ENCODE measurements around the gene TMEM218.

The TMEM218 gene

GRCh38 chr11:125140233-125140632 lies 28.8 kb upstream of the TMEM218 start:
- TF ChIP-seq ZBTB7A (IDR thresholded peaks at IDR 0.05; ENCODE audit: low read depth) (no peak), TAF1 (IDR thresholded peaks at IDR 0.05; ENCODE audit: low read depth) (no peak), MAX (IDR thresholded peaks at IDR 0.05) (no peak), RAD21 (IDR thresholded peaks at IDR 0.05; ENCODE audit: low read depth) (no peak), EP300 (IDR thresholded peaks at IDR 0.05; ENCODE audit: borderline replicate concordance) (no peak), FOXM1 (IDR thresholded peaks at IDR 0.05; ENCODE audit: borderline replicate concordance, low read depth) (no peak), CEBPB (IDR thresholded peaks at IDR 0.05) (no peak), EGR1 (IDR thresholded peaks at IDR 0.05) (no peak), YY1 (IDR thresholded peaks at IDR 0.05; ENCODE audit: low read depth) (no peak), TCF12 (IDR thresholded peaks at IDR 0.05; ENCODE audit: low read depth) (no peak), NFIC (IDR thresholded peaks at IDR 0.05) (no peak), CREB1 (IDR thresholded peaks at IDR 0.05; ENCODE audit: low read depth) (no peak), TEAD4 (IDR thresholded peaks at IDR 0.05) (no peak)
- TF ChIP-seq, protein P1, sequence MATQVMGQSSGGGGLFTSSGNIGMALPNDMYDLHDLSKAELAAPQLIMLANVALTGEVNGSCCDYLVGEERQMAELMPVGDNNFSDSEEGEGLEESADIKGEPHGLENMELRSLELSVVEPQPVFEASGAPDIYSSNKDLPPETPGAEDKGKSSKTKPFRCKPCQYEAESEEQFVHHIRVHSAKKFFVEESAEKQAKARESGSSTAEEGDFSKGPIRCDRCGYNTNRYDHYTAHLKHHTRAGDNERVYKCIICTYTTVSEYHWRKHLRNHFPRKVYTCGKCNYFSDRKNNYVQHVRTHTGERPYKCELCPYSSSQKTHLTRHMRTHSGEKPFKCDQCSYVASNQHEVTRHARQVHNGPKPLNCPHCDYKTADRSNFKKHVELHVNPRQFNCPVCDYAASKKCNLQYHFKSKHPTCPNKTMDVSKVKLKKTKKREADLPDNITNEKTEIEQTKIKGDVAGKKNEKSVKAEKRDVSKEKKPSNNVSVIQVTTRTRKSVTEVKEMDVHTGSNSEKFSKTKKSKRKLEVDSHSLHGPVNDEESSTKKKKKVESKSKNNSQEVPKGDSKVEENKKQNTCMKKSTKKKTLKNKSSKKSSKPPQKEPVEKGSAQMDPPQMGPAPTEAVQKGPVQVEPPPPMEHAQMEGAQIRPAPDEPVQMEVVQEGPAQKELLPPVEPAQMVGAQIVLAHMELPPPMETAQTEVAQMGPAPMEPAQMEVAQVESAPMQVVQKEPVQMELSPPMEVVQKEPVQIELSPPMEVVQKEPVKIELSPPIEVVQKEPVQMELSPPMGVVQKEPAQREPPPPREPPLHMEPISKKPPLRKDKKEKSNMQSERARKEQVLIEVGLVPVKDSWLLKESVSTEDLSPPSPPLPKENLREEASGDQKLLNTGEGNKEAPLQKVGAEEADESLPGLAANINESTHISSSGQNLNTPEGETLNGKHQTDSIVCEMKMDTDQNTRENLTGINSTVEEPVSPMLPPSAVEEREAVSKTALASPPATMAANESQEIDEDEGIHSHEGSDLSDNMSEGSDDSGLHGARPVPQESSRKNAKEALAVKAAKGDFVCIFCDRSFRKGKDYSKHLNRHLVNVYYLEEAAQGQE (IDR thresholded peaks at IDR 0.05; ENCODE audit: low read depth) = no peak
- TF ChIP-seq, protein P2, sequence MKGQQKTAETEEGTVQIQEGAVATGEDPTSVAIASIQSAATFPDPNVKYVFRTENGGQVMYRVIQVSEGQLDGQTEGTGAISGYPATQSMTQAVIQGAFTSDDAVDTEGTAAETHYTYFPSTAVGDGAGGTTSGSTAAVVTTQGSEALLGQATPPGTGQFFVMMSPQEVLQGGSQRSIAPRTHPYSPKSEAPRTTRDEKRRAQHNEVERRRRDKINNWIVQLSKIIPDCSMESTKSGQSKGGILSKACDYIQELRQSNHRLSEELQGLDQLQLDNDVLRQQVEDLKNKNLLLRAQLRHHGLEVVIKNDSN (IDR thresholded peaks at IDR 0.05) = no peak

DNA sequence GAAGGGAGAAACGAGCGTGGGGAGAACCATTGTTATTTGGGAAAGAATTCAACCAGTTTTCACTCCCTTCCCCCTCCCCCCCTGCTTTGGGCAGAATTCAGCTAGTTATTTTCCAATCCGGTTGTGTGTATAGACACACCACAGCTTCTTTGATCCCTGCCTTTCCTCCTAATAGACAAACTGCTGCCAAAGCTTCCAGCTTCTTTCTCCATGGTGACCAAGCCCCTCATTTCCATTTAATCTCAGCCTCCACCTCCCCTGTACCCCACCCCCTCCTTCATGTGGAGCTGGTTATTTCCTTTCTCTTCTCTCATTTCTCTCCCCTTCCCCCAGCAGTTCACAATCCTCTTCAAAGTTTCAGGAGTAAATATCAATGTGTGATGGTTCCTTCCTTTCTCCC lies 28.4 kb upstream of the TMEM218 start:
- TF ChIP-seq EP300 (IDR thresholded peaks at IDR 0.05; ENCODE audit: borderline replicate concordance) = no peak
- TF ChIP-seq EGR1 (IDR thresholded peaks at IDR 0.05) = no peak
- TF ChIP-seq, protein P2 (IDR thresholded peaks at IDR 0.05) = no peak

GRCh38 chr11:125138966-125139365 lies 27.5 kb upstream of the TMEM218 start:
- TF ChIP-seq, protein P2 (IDR thresholded peaks at IDR 0.05) = no peak
- TF ChIP-seq CEBPB (IDR thresholded peaks at IDR 0.05) = no peak
- TF ChIP-seq, protein P1 (IDR thresholded peaks at IDR 0.05; ENCODE audit: low read depth) = no peak
- no peak for TF ChIP-seq ZBTB7A (IDR thresholded peaks at IDR 0.05; ENCODE audit: low read depth)
- TF ChIP-seq TAF1 (IDR thresholded peaks at IDR 0.05; ENCODE audit: low read depth) = no peak
- no peak for TF ChIP-seq TCF12 (IDR thresholded peaks at IDR 0.05; ENCODE audit: low read depth)
- no peak for TF ChIP-seq FOXM1 (IDR thresholded peaks at IDR 0.05; ENCODE audit: borderline replicate concordance, low read depth)
- TF ChIP-seq EP300 (IDR thresholded peaks at IDR 0.05; ENCODE audit: borderline replicate concordance) = no peak
- TF ChIP-seq MAX (IDR thresholded peaks at IDR 0.05) = no peak
- TF ChIP-seq EGR1 (IDR thresholded peaks at IDR 0.05) = no peak
- no peak for TF ChIP-seq CREB1 (IDR thresholded peaks at IDR 0.05; ENCODE audit: low read depth)

DNA sequence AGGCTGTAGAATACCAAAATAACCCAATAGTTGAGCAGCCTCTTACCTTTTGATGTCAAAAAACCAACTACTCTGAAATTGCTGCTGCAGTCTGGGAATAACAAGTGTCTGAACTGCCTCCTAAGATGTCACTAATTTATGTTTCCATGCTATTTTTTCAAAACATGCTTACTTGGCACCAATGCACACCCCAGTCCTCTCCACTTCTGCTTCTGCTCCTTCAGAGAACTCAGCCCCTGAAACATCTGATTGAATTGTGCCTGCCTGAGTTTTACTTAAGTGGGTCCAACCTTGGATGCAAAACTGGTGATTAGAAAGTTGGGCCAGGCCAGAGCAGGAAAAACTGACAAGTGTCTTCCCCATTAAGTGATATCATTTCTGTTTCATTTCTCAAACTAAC lies 24.6 kb upstream of the TMEM218 start:
- no peak for TF ChIP-seq FOXM1 (IDR thresholded peaks at IDR 0.05; ENCODE audit: borderline replicate concordance, low read depth)
- TF ChIP-seq CEBPB (IDR thresholded peaks at IDR 0.05) = no peak

DNA sequence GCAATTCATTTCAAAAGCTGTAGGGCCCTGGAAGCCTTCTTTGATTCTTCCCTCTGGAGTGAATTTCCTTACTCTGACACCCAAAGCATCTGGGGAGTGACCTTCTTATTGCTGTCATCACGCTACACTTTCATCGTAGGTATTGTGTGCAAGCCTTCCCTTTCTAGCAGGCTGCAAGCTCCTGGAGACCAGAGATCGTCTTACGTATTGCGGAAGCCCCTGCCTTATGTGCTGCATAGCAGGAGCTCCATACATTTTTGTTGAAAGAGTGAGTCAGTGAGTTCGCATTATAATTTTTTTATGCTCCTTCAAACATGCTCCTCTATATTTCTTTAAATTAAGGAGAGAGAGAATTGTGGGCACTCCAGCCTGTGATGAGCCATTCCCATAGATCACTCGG lies 21.2 kb upstream of the TMEM218 start:
- no peak for TF ChIP-seq MAX (IDR thresholded peaks at IDR 0.05)
- no peak for TF ChIP-seq TEAD4 (IDR thresholded peaks at IDR 0.05)
- TF ChIP-seq, protein P1 (IDR thresholded peaks at IDR 0.05; ENCODE audit: low read depth) = no peak
- no peak for TF ChIP-seq TAF1 (IDR thresholded peaks at IDR 0.05; ENCODE audit: low read depth)
- TF ChIP-seq EP300 (IDR thresholded peaks at IDR 0.05; ENCODE audit: borderline replicate concordance) = no peak
- no peak for TF ChIP-seq CREB1 (IDR thresholded peaks at IDR 0.05; ENCODE audit: low read depth)
- no peak for TF ChIP-seq ZBTB7A (IDR thresholded peaks at IDR 0.05; ENCODE audit: low read depth)
- TF ChIP-seq CEBPB (IDR thresholded peaks at IDR 0.05) = no peak
- TF ChIP-seq NFIC (IDR thresholded peaks at IDR 0.05) = no peak
- TF ChIP-seq FOXM1 (IDR thresholded peaks at IDR 0.05; ENCODE audit: borderline replicate concordance, low read depth) = no peak
- no peak for TF ChIP-seq YY1 (IDR thresholded peaks at IDR 0.05; ENCODE audit: low read depth)
- TF ChIP-seq, protein P2 (IDR thresholded peaks at IDR 0.05) = no peak
- no peak for TF ChIP-seq RAD21 (IDR thresholded peaks at IDR 0.05; ENCODE audit: low read depth)
- no peak for TF ChIP-seq EGR1 (IDR thresholded peaks at IDR 0.05)
- TF ChIP-seq TCF12 (IDR thresholded peaks at IDR 0.05; ENCODE audit: low read depth) = no peak
